PC-3 (cell line): ENCODE measurements around the gene PLXNB3. TPM values are rescaled to one million over a fixed set of nuclear protein-coding genes. Genes with fewer than 3 reads are reported as not detected.
"Not testable (repeated sequence)": the region's sequence is repeated elsewhere in the genome, so short reads cannot be mapped to it uniquely, and the experiment has no call there.

ENCODE experiments used
- ATAC-seq: fragments of 200-7000 bp; cut with Tn5 transposase; 2 replicates; pipeline ENCODE4 v1.9.1; 2020; ENCODE audit warnings: mild to moderate bottlenecking, moderate library complexity
- BruUV-seq: library from RNA; stranded (reverse); fragments of 400-500 nt; replicated peaks from 2 replicates; lab custom pipeline; 2021; lab: Mats Ljungman, UMichigan
- CTCF ChIA-PET: fragments of 300-600 bp; sonication (Branson Sonifier 250); formaldehyde crosslinking; loops from one replicate; lab custom pipeline; 2022; ENCODE audit warnings: antibody characterized with exemption; lab: Charles Lee
- POLR2A ChIA-PET: fragments of 300-600 bp; sonication (Branson Sonifier 250); formaldehyde crosslinking; loops from one replicate; lab custom pipeline; 2022; ENCODE audit warnings: antibody characterized with exemption; ENCODE audit not compliant: unreplicated experiment; lab: Charles Lee
- DNase-seq: peaks from one replicate; pipeline ENCODE4 v3.0.0-alpha.2; 2015
- H2AFZ ChIP-seq: fragments of 300-600 bp; sonication (generic); 2 replicates; pipeline ENCODE4 v1.6.0; 2016; ENCODE audit warnings: antibody characterized with exemption, low read length
- H3F3A ChIP-seq: fragments of 300-600 bp; sonication (generic); one replicate; pipeline ENCODE4 v1.6.0; 2017; ENCODE audit warnings: antibody characterized with exemption, low read length, control low read depth, mild to moderate bottlenecking; ENCODE audit not compliant: unreplicated experiment
- H3K27ac ChIP-seq: fragments of 300-600 bp; sonication (generic); 2 replicates; pipeline ENCODE4 v1.5.1; 2016; ENCODE audit warnings: mild to moderate bottlenecking, low read length
- H3K27me3 ChIP-seq: fragments of 300-600 bp; sonication (generic); 2 replicates; pipeline ENCODE4 v1.6.1; 2016; ENCODE audit warnings: low read length, mixed read lengths
- H3K36me3 ChIP-seq: fragments of 300-600 bp; sonication (generic); 2 replicates; pipeline ENCODE4 v1.6.1; 2016; ENCODE audit warnings: low read depth, mixed run types, low read length, mixed read lengths
- H3K4me1 ChIP-seq: fragments of 300-600 bp; sonication (generic); 2 replicates; pipeline ENCODE4 v1.5.1; 2016; ENCODE audit warnings: low read length; ENCODE audit not compliant: insufficient read depth
- H3K4me2 ChIP-seq: fragments of 300-600 bp; sonication (generic); 2 replicates; pipeline ENCODE4 v1.6.0; 2016; ENCODE audit warnings: low read length
- H3K4me3 ChIP-seq: fragments of 300-600 bp; sonication (generic); 2 replicates; pipeline ENCODE4 v1.5.1; 2016; ENCODE audit warnings: mild to moderate bottlenecking, low read length, mixed read lengths
- H3K79me2 ChIP-seq: fragments of 300-600 bp; sonication (generic); 2 replicates; pipeline ENCODE4 v1.6.1; 2017; ENCODE audit warnings: low read length, mixed read lengths
- H3K9ac ChIP-seq: fragments of 300-600 bp; sonication (generic); 2 replicates; pipeline ENCODE4 v1.6.0; 2016; ENCODE audit warnings: mild to moderate bottlenecking, low read length
- H3K9me2 ChIP-seq: fragments of 300-600 bp; sonication (generic); replicated peaks from 2 replicates; pipeline ENCODE4 v1.6.1; 2016; ENCODE audit warnings: mixed run types, low read length, mixed read lengths
- H3K9me3 ChIP-seq: fragments of 300-600 bp; sonication (generic); 2 replicates; pipeline ENCODE4 v1.6.1; 2016; ENCODE audit warnings: low read length, mixed read lengths
- H4K20me1 ChIP-seq: fragments of 300-600 bp; sonication (generic); 2 replicates; pipeline ENCODE4 v1.6.1; 2016; ENCODE audit warnings: low read length, mixed read lengths
- EZH2 ChIP-seq: fragments of 300-600 bp; sonication (generic); IDR thresholded peaks from one replicate; pipeline ENCODE4 v1.6.1; 2017; ENCODE audit warnings: antibody characterized with exemption, mild to moderate bottlenecking, low read length; ENCODE audit not compliant: unreplicated experiment
- EZH2phosphoT487 ChIP-seq: fragments of 300-600 bp; sonication (generic); IDR thresholded peaks from 2 replicates; pipeline ENCODE4 v1.6.1; 2018; ENCODE audit warnings: mild to moderate bottlenecking, antibody characterized with exemption, low read length, borderline replicate concordance
- intact Hi-C: fragments of 100-400 bp; cut with micrococcal nuclease; formaldehyde crosslinking; loops from 2 replicates; pipeline ENCODE4 v1.9.0; 2023
- total RNA-seq: library from RNA; depleted of rRNA; stranded (reverse); fragments of >200 nt; gene quantifications from 2 replicates; pipeline ENCODE4 v1.2.3, GENCODE V29; 2014
- TF ChIP-seq, protein P1 (sequence below): fragments of 300-600 bp; sonication (generic); conservative IDR thresholded peaks from 2 replicates; pipeline ENCODE4 v1.5.1; 2017; ENCODE audit warnings: antibody characterized with exemption, low read depth, mild to moderate bottlenecking, low read length

The PLXNB3 gene
- total RNA-seq, 1 experiment from 2014 or later, result 27.3 TPM

- H3K4me2 ChIP-seq, result no peak overlapping the region
- BruUV-seq, result no TSS peak
- intact Hi-C loops, result no loop called here
These were observed 53.0 kb downstream of the PLXNB3 start for GRCh38 chrX:153816831-153817690.

GRCh38 chrX:153818064-153818463, 54.0 kb downstream of the PLXNB3 start:
- H2AFZ ChIP-seq, H4K20me1 ChIP-seq, H3K4me1 ChIP-seq, H3K9me3 ChIP-seq, intact Hi-C loops, H3K79me2 ChIP-seq, POLR2A ChIA-PET, H3K36me3 ChIP-seq, H3K4me2 ChIP-seq, DNase-seq, H3K27me3 ChIP-seq, H3K9me2 ChIP-seq, H3K9ac ChIP-seq, H3F3A ChIP-seq, CTCF ChIA-PET, BruUV-seq, H3K27ac ChIP-seq, ATAC-seq, H3K4me3 ChIP-seq: not testable (repeated sequence)

More at GRCh38 chrX:153816831-153817690, 53.0 kb downstream of the PLXNB3 start:
- Histone ChIP-seq H4K20me1 (no peaks in the 10 kb centered on the region), H3K9me2 (no peaks in the 10 kb centered on the region), H2AFZ (no peak overlapping the region), H3K4me3 (no peak overlapping the region), H3K27ac (no peak overlapping the region), H3F3A (no peaks in the 10 kb centered on the region), H3K9ac (no peak overlapping the region), H3K36me3 (no peaks in the 10 kb centered on the region), H3K79me2 (no peaks in the 10 kb centered on the region), H3K4me1 (no peaks in the 10 kb centered on the region; the same call in 1 of the 2 replicates), H3K27me3 (no peaks in the 10 kb centered on the region), H3K9me3 (no peaks in the 10 kb centered on the region)
- TF ChIP-seq EZH2 (no peak), EZH2phosphoT487 (no peak)
- TF ChIP-seq, protein P1, sequence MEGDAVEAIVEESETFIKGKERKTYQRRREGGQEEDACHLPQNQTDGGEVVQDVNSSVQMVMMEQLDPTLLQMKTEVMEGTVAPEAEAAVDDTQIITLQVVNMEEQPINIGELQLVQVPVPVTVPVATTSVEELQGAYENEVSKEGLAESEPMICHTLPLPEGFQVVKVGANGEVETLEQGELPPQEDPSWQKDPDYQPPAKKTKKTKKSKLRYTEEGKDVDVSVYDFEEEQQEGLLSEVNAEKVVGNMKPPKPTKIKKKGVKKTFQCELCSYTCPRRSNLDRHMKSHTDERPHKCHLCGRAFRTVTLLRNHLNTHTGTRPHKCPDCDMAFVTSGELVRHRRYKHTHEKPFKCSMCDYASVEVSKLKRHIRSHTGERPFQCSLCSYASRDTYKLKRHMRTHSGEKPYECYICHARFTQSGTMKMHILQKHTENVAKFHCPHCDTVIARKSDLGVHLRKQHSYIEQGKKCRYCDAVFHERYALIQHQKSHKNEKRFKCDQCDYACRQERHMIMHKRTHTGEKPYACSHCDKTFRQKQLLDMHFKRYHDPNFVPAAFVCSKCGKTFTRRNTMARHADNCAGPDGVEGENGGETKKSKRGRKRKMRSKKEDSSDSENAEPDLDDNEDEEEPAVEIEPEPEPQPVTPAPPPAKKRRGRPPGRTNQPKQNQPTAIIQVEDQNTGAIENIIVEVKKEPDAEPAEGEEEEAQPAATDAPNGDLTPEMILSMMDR, result no peak
- ChIA-PET CTCF (no interaction called here), POLR2A (no interaction called here)
- ATAC-seq (no peak), DNase-seq (no peak)

- peak overlapping the region; percentile 88 for H3K4me2 ChIP-seq
- no peaks in the 10 kb centered on the region; the same call in 1 of the 2 replicates for H3K4me1 ChIP-seq
- peak; percentile 80 for ATAC-seq
- no TSS peak for BruUV-seq
- DNase-seq, result peak; percentile 24
- H3K9me2 ChIP-seq, result no peaks in the 10 kb centered on the region
- no peaks in the 10 kb centered on the region for H3K27me3 ChIP-seq
- ChIA-PET POLR2A (no interaction called here), CTCF (no interaction called here)
- H3K9ac ChIP-seq, result no peak overlapping the region
- intact Hi-C loops, result no loop called here
- no peaks in the 10 kb centered on the region for H4K20me1 ChIP-seq
- no peak overlapping the region for H3K27ac ChIP-seq
- H3K36me3 ChIP-seq, result no peaks in the 10 kb centered on the region
- TF ChIP-seq EZH2phosphoT487, result no peak
- H3K9me3 ChIP-seq, result no peaks in the 10 kb centered on the region
- peak overlapping the region; percentile 80 for H2AFZ ChIP-seq
- H3K4me3 ChIP-seq, result peak overlapping the region; percentile 59
- no peaks in the 10 kb centered on the region for H3F3A ChIP-seq
- H3K79me2 ChIP-seq, result no peaks in the 10 kb centered on the region
These were observed 54.7 kb downstream of the PLXNB3 start for GRCh38 chrX:153818571-153819383.
